Esophagus (tissue), 2 donors: ENCODE results near the gene FOXP1. TPM values are rescaled to one million over a fixed set of nuclear protein-coding genes. Genes with fewer than 3 reads are reported as not detected.
A peak's percentile ranks its signal among the peaks of the same experiment; 100 is the strongest.
"Not testable (repeated sequence)": the region's sequence is repeated elsewhere in the genome, so short reads cannot be mapped to it uniquely, and the experiment has no call there.

Experiments
- H3K27ac ChIP-seq, 2 donors: one replicate each; pipeline ENCODE4 v1.5.1; 2013; ENCODE audit warnings: low read depth in 2 of 2, mild to moderate bottlenecking in 2 of 2, inconsistent platforms in 1 of 2, low read length in 1 of 2, moderate library complexity in 1 of 2
- H3K27me3 ChIP-seq, 2 donors: one replicate each; pipeline ENCODE4 v1.6.1; 2013; ENCODE audit warnings: low read length in 2 of 2, control low read depth in 1 of 2, mild to moderate bottlenecking in 1 of 2; ENCODE audit not compliant: insufficient read depth in 2 of 2, control insufficient read depth in 1 of 2
- H3K36me3 ChIP-seq, 2 donors: one replicate each; pipeline ENCODE4 v1.6.1; 2013; ENCODE audit warnings: low read length in 1 of 2; ENCODE audit not compliant: control insufficient read depth in 2 of 2, insufficient read depth in 2 of 2
- H3K4me1 ChIP-seq, 2 donors: one replicate each; pipeline ENCODE4 v1.6.1; 2013; ENCODE audit warnings: low read length in 1 of 2; ENCODE audit not compliant: control insufficient read depth in 2 of 2, insufficient read depth in 2 of 2
- H3K4me3 ChIP-seq, 2 donors: one replicate each; pipeline ENCODE4 v1.5.1; 2013; ENCODE audit warnings: low read length in 2 of 2, mild to moderate bottlenecking in 2 of 2, low read depth in 1 of 2, moderate library complexity in 1 of 2
- H3K9me3 ChIP-seq, 2 donors: one replicate each; pipeline ENCODE4 v1.6.1; 2013; ENCODE audit warnings: mild to moderate bottlenecking in 2 of 2, low read depth in 1 of 2, low read length in 1 of 2, moderate library complexity in 1 of 2; ENCODE audit not compliant: control insufficient read depth in 2 of 2, insufficient read depth in 1 of 2
- WGBS, 2 donors: extraction: QIAGEN DNeasy Blood & Tissue Kit; methylation state at CpG; one replicate each; pipeline ENCODE4 v1.1.7; 2013; 5-methylcytosine and 5-hydroxymethylcytosine counted together
- polyA plus RNA-seq, 2 donors: library from polyadenylated mRNA; stranded (reverse); fragments of 200-250 nt; gene quantifications; one replicate each; pipeline ENCODE4 v1.2.3, GENCODE V29; 2013
- donor health status: healthy with polysubstance abuse.
- donor health status: Bipolar disorder and iron deficiency.

Gene FOXP1
- polyA plus RNA-seq, 2 donors, result 10.7 to 20.4 TPM

- 88 to 92% methylated on average over 5 of the region's 5 CpGs for WGBS, 2 donors
- H3K4me3 ChIP-seq, result no peak overlapping the region
- no peaks in the 10 kb centered on the region for H3K36me3 ChIP-seq
- no peak overlapping the region for H3K27ac ChIP-seq
- H3K4me1 ChIP-seq, result peaks cover 10 to 24% of the 10 kb centered on the region in 2 donors
- no peaks in the 10 kb centered on the region for H3K9me3 ChIP-seq
- H3K27me3 ChIP-seq, result no peaks in the 10 kb centered on the region
Observed at GRCh38 chr3:71436337-71436736, 147.2 kb downstream of the FOXP1 start.

DNA sequence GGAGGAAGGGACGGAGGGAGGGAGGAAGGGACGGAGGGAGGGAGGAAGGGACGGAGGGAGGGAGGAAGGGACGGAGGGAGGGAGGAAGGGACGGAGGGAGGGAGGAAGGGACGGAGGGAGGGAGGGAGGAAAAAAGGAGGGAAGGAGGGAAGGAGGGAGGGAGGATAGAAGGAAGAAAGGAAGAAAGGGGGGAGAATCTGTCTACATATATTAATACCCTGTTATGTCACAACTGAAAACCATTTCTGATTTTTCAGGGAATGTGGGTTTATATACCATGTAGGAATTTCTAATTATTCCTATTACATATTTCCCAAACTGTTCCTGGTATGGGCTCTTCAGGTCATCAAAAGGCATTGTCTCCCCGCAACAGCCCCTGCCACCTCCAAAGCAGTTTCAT, 147.7 kb downstream of the FOXP1 start:
- not testable (repeated sequence) for H3K27ac ChIP-seq, H3K4me3 ChIP-seq, H3K9me3 ChIP-seq, H3K27me3 ChIP-seq, H3K36me3 ChIP-seq
- H3K4me1 ChIP-seq, result peaks cover 10 to 24% of the 10 kb centered on the region in 2 donors
- WGBS, 2 donors, result 95 to 99% methylated on average over 3 to 4 of the region's 7 CpGs

DNA sequence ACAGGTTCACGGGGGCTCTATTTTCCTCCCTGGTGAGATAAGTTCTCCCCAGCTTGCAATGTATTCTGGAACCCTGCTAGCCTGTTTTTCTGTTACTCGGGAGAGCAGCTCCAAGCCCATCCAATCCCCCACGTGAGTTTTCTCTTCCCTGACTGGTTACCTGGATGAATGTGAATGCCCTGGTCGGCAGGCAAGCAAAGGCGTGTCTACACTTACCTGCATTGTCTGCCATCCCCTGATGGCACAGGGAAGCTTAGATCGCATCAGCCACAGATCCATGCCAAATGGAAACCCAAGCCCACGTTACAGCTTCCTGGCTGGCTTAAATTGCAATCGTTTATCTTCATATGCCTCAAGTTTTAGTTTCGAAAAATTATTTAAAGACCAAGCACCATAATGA, 149.9 kb downstream of the FOXP1 start:
- H3K4me3 ChIP-seq, result no peak overlapping the region
- no peaks in the 10 kb centered on the region for H3K36me3 ChIP-seq
- H3K27me3 ChIP-seq, result no peaks in the 10 kb centered on the region
- peaks cover 10 to 26% of the 10 kb centered on the region in 2 donors for H3K4me1 ChIP-seq
- no peaks in the 10 kb centered on the region for H3K9me3 ChIP-seq
- peak overlapping the region in 1 of 2 donors; percentile 49 for H3K27ac ChIP-seq
- 30 to 47% methylated on average over 9 of the region's 9 CpGs for WGBS, 2 donors

DNA sequence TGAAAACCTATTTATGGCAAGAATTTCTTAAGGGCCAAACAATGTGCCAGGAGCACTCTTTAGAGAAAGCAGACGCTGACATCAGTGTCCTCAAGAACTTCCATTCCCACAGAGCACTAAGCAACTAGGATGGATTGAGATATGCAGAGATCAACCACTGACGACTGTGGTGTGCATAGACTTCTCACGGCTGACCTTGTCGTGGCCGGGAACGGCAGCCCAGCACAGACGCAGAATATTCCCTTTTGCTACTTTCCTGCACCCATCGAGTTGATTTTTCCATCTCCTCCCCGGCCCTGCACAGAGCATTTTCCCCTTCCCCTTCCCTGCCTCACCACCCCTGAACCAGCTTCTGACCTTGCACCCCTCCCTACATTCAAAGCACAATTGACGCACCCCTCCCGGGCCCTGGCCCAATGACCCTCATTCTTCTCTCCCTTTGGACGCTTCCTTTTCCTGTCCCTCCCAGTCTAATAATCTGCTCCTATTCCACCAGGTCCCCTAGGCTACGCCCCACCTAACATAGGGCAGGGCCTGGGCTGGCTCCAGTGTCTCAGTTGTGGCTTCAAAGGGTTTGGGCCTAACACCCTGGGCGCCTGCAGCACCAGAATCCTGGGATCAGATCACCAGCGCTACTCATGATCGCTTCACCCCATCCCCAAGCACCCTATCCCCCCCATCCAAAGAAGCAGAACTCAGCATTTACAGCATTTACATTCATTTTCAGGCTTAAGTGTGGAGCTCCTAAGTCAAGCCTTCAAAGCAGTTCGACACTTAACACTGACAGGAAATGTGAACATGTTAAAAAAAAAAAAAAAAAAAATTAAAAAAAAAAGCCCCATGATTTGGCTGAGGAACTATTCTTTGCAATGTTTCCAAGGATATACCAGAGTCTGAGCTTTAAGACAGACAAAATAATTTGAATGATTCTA, 151.2 kb downstream of the FOXP1 start:
- peak overlapping the region; percentile 40 to 56 for H3K27ac ChIP-seq
- peaks cover 10 to 27% of the 10 kb centered on the region in 2 donors for H3K4me1 ChIP-seq
- 54 to 68% methylated on average over 17 of the region's 17 CpGs for WGBS, 2 donors
- no peak overlapping the region for H3K4me3 ChIP-seq
- no peaks in the 10 kb centered on the region for H3K9me3 ChIP-seq
- H3K27me3 ChIP-seq, result no peaks in the 10 kb centered on the region
- no peaks in the 10 kb centered on the region for H3K36me3 ChIP-seq

DNA sequence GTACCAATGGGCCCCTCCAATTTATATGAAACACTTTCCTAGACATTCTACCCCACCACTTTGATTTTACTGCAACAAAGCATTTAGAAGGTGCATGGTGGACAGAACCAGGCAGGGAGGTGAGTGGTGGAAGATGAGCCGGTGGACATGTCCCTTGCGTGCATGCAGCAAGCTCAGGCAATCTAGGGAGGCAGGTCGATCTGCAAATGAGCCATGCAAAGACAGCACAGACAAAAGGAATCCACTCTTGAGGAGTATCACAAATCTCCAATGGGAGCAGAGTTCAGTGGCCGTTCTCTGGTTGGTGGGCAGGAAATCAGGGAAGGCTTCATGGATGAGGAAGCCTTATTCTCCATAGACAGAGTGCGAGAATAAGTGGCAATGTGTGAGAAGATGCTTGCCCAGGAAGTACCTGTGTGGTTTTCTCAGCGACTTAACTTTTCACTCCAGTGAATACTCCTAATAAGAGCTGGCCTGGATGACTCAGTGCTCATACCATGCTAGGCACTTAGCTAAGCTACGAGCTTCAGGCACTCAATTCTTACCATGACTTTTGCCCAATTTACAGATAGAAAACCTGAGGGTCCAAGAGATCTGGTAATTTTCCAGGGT, 152.5 kb downstream of the FOXP1 start:
- Histone ChIP-seq H3K4me1 (peaks cover 10 to 23% of the 10 kb centered on the region in 2 donors), H3K36me3 (no peaks in the 10 kb centered on the region), H3K4me3 (no peak overlapping the region), H3K27ac (peak overlapping the region in 1 of 2 donors; percentile 30), H3K27me3 (no peaks in the 10 kb centered on the region), H3K9me3 (no peaks in the 10 kb centered on the region)
- WGBS, 2 donors, result 59 to 76% methylated on average over 7 of the region's 7 CpGs

DNA sequence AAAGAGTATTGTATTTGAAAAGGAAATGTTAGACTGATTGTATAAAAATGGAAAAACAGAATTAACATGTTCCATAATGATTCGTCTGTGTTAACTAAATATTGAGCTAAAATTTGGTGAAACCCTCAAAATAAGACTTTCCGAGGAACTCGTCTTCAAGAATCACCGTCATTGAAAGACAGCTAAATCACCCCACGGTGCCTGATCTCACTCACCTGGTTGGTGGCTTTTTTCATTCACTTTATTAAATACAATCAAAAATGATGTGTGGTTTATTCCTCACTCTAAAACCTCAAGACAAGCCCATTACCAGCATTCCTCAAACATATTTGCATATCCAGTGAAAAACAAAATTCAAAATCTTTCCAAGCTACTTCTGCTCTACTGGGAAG, 153.9 kb downstream of the FOXP1 start:
- Histone ChIP-seq H3K27ac (no peak overlapping the region), H3K9me3 (no peaks in the 10 kb centered on the region), H3K4me1 (peaks cover 10 to 23% of the 10 kb centered on the region in 2 donors), H3K4me3 (no peak overlapping the region), H3K27me3 (no peaks in the 10 kb centered on the region), H3K36me3 (no peaks in the 10 kb centered on the region)
- 50 to 63% methylated on average over 5 of the region's 5 CpGs for WGBS, 2 donors

GRCh38 chr3:71428841-71429596, 154.5 kb downstream of the FOXP1 start:
- H3K27me3 ChIP-seq, result no peaks in the 10 kb centered on the region
- 17 to 23% methylated on average over 17 of the region's 17 CpGs for WGBS, 2 donors
- no peaks in the 10 kb centered on the region for H3K9me3 ChIP-seq
- H3K4me1 ChIP-seq, result peaks cover 10 to 21% of the 10 kb centered on the region in 2 donors
- peak overlapping the region; percentile 23 to 78 for H3K27ac ChIP-seq
- H3K4me3 ChIP-seq, result no peak overlapping the region
- H3K36me3 ChIP-seq, result no peaks in the 10 kb centered on the region

GRCh38 chr3:71425491-71426071, 157.9 kb downstream of the FOXP1 start:
- H3K4me1 ChIP-seq, result peaks cover 0 to 13% of the 10 kb centered on the region in 2 donors
- WGBS, 2 donors, result 32 to 44% methylated on average over 2 of the region's 2 CpGs
- no peaks in the 10 kb centered on the region for H3K27me3 ChIP-seq

More at GRCh38 chr3:71425491-71426071, 157.9 kb downstream of the FOXP1 start:
- H3K9me3 ChIP-seq, result no peaks in the 10 kb centered on the region
- peak overlapping the region in 1 of 2 donors; percentile 2 for H3K27ac ChIP-seq
- no peaks in the 10 kb centered on the region for H3K36me3 ChIP-seq
- H3K4me3 ChIP-seq, result no peak overlapping the region
